ENCODE data around the gene MACROH2A2.

GRCh38 chr10:70119623-70120022, 67.0 kb downstream of the MACROH2A2 start:
- no peak for TF ChIP-seq POLR2AphosphoS5 (IDR thresholded peaks at IDR 0.05; ENCODE audit: low read depth)
- TF ChIP-seq, protein P1, sequence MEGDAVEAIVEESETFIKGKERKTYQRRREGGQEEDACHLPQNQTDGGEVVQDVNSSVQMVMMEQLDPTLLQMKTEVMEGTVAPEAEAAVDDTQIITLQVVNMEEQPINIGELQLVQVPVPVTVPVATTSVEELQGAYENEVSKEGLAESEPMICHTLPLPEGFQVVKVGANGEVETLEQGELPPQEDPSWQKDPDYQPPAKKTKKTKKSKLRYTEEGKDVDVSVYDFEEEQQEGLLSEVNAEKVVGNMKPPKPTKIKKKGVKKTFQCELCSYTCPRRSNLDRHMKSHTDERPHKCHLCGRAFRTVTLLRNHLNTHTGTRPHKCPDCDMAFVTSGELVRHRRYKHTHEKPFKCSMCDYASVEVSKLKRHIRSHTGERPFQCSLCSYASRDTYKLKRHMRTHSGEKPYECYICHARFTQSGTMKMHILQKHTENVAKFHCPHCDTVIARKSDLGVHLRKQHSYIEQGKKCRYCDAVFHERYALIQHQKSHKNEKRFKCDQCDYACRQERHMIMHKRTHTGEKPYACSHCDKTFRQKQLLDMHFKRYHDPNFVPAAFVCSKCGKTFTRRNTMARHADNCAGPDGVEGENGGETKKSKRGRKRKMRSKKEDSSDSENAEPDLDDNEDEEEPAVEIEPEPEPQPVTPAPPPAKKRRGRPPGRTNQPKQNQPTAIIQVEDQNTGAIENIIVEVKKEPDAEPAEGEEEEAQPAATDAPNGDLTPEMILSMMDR (IDR thresholded peaks at IDR 0.05; ENCODE audit: insufficient read depth, low read length) = no peak
- no peak for TF ChIP-seq GABPA (IDR thresholded peaks at IDR 0.05; ENCODE audit: low read depth)
- no peak for TF ChIP-seq REST (IDR thresholded peaks at IDR 0.05; ENCODE audit: insufficient replicate concordance, low read depth)
- TF ChIP-seq SPI1 (IDR thresholded peaks at IDR 0.05; ENCODE audit: borderline replicate concordance, low read depth) = no peak
